Astrocyte of the cerebellum (primary cell): ENCODE measurements around the gene ABT1.

Source experiments
- DNase-seq: peaks from one replicate; pipeline ENCODE4 v3.0.0-alpha.2; 2011; ENCODE audit warnings: low read depth
- H3K4me3 ChIP-seq: 2 replicates; pipeline ENCODE4 v1.5.1; 2011; ENCODE audit warnings: mild to moderate bottlenecking, low read depth, low read length, moderate library complexity
- in situ Hi-C: cut with HindIII; loops from 2 replicates; pipeline ENCODE4 v1.10.0; 2017; ENCODE audit warnings: low sequenced_read_pairs
- TF ChIP-seq, protein P1 (sequence below): IDR thresholded peaks from 2 replicates; pipeline ENCODE4 v1.5.1; 2012; ENCODE audit warnings: low read length, low read depth, moderate library complexity, mild to moderate bottlenecking; ENCODE audit errors: missing control alignments

Gene ABT1

GRCh38 chr6:26578741-26579140 lies 18.0 kb upstream of the ABT1 start:
- TF ChIP-seq, protein P1, sequence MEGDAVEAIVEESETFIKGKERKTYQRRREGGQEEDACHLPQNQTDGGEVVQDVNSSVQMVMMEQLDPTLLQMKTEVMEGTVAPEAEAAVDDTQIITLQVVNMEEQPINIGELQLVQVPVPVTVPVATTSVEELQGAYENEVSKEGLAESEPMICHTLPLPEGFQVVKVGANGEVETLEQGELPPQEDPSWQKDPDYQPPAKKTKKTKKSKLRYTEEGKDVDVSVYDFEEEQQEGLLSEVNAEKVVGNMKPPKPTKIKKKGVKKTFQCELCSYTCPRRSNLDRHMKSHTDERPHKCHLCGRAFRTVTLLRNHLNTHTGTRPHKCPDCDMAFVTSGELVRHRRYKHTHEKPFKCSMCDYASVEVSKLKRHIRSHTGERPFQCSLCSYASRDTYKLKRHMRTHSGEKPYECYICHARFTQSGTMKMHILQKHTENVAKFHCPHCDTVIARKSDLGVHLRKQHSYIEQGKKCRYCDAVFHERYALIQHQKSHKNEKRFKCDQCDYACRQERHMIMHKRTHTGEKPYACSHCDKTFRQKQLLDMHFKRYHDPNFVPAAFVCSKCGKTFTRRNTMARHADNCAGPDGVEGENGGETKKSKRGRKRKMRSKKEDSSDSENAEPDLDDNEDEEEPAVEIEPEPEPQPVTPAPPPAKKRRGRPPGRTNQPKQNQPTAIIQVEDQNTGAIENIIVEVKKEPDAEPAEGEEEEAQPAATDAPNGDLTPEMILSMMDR, result no peak
- in situ Hi-C loops, result no loop called here
- H3K4me3 ChIP-seq, result no peak overlapping the region
- DNase-seq, result no peak

DNA sequence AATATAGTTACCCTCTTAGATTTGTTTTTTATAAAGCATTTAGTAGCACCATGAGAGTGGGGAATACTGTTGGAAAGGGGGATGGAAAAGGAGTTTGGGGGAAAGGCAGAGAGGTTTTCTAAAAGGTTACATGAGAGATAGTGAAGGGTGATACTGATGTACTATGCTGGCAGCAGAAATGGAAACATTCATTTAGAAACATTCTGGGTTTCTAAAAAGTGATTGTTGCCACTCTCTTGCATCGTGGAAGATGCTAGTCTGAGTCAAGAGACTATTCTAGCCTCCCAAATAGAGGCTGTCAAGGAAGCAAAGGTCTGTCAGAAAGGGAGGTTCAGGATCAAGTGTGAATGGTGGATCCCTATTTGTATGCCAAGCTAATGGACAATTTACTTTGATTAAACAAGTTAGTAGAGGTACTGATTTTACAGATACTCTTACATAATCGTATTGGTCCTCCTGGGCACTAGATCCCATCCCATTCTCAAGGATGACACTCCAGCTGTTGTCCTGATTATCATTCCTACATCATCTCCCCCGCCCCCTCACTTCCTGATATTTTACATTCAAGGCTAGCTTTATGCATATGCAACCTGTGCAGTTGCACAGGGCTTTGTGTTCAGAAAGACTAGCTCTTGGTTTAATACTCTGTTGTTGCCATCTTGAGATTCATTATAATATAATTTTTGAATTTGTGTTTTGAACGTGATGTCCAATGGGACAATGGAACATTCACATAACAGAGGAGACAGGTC lies 15.4 kb upstream of the ABT1 start:
- in situ Hi-C loops, result no loop called here
- no peak for DNase-seq
- no peak overlapping the region for H3K4me3 ChIP-seq
- TF ChIP-seq, protein P1, result no peak

DNA sequence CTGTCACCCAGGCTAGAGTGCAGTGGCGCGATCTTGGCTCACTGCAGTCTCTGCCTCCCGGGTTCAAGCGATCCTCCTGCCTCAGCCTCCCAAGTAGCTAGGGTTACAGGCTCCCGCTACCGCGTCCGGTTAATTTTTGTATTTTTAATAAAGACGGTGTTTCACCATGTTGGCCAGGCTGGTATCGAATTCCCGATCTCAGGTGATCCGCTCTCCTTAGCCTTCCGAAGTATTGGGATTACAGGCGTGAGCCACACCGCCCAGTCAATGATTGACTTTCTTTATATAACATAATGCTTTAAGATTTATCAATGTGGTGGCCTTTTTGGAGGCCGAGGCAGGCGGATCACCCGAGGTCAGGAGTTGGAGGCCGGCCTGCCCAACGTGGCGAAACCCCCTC lies 7.8 kb upstream of the ABT1 start:
- in situ Hi-C loops, result no loop called here
- TF ChIP-seq, protein P1, result no peak

GRCh38 chr6:26592649-26593048 lies 4.1 kb upstream of the ABT1 start:
- TF ChIP-seq, protein P1, result peak; percentile 7
- in situ Hi-C loops, result loop anchor here (5.0 kb wide), 1 partner anchor 40 kb away; no protein-coding TSS in a partner anchor
- H3K4me3 ChIP-seq, result no peak overlapping the region
- no peak for DNase-seq

More for the DNA sequence above, 7.8 kb upstream of the ABT1 start:
- no peak for DNase-seq
- H3K4me3 ChIP-seq, result no peak overlapping the region

DNA sequence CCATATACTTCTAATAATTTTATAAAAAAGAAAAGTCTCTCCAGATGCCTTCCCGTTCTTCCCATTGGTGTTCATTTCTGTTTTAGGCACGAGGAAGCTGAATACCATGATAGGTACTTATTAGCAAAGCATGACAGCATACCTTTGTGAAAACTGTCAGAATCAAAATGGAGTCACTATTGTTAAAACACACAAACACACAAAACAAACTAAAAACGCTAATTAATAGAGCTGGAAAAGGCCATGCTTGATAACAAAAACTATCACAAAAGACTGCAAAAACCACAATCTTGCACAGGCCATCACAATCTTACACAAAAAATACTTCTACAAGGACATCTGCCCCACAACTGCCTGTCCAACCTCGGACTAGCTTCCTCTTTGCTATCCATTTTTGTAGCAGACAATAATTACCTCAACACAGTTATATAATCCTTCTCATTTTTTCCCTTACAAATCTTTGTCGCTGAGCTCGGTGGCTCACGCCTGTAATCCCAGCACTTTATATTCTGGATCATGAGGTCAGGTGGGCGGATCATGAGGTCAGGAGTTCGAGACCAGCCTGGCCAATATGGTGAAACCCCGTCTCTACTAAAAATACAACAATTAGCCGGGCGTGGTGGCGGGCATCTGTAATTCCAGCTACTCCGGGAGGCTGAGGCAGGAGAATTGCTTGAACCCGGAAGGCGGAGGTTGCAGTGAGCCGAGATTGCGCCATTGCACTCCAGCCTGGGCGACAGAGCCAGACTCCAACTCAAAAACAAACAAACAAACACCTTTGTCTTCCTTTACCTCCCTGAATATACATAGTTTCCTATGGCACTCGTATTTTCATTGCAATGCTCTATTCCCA lies 3.2 kb upstream of the ABT1 start:
- TF ChIP-seq, protein P1, result no peak
- no peak for DNase-seq
- in situ Hi-C loops, result loop anchor here (5.0 kb wide), 1 partner anchor 41 kb away; no protein-coding TSS in a partner anchor
- H3K4me3 ChIP-seq, result no peak overlapping the region

- in situ Hi-C loops, result loop anchor here (5.0 kb wide), 1 partner anchor 42 kb away; no protein-coding TSS in a partner anchor
- no peak overlapping the region for H3K4me3 ChIP-seq
- DNase-seq, result no peak
- TF ChIP-seq, protein P1, result no peak
Measured at GRCh38 chr6:26594131-26594498, 2.6 kb upstream of the ABT1 start.
